Measurements from ENCODE around the gene PCDHB13.
"Not testable (repeated sequence)": the region's sequence is repeated elsewhere in the genome, so short reads cannot be mapped to it uniquely, and the experiment has no call there.

The PCDHB13 gene

DNA sequence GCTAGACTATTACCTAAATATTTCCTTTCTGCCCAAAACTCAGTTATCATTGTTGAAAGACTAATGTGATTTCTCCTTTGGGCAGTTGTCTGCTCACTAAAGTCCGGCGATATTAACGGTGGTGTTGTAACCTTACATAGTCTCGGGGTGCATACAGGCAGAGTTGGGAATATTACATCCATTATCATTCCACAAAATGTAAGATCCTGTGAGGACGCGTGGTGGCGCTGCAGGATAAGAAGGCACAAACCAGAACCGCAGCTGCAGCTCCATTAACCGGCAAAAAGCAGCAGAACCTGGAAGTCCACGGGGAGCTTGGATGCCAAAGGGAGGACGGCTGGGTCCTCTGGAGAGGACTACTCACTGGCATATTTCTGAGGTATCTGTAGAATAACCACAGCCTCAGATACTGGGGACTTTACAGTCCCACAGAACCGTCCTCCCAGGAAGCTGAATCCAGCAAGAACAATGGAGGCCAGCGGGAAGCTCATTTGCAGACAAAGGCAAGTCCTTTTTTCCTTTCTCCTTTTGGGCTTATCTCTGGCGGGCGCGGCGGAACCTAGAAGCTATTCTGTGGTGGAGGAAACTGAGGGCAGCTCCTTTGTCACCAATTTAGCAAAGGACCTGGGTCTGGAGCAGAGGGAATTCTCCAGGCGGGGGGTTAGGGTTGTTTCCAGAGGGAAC, at the start of gene PCDHB13:
PCDHB13 (plus strand) TSS at position 264 of the 684 bp plus-strand sequence; CDS start at position 469, 205 bp downstream.
- not testable (repeated sequence) for DNase-seq

GRCh38 chr5:141172381-141173204, 41.1 kb upstream of the PCDHB13 start, which contains the start of gene PCDHB7:
Gene PCDHB7 (plus strand): TSS chr5:141172644. CDS start chr5:141172836, 192 bp downstream.
- DNase-seq = no peak

- not testable (repeated sequence) for DNase-seq
Measured at GRCh38 chr5:141174291-141175104, 39.2 kb upstream of the PCDHB13 start.

- no peak for DNase-seq
Measured at GRCh38 chr5:141175933-141176332, 37.8 kb upstream of the PCDHB13 start.

- not testable (repeated sequence) for DNase-seq
Measured at GRCh38 chr5:141177577-141178191, 36.0 kb upstream of the PCDHB13 start, which contains the start of gene PCDHB8. Gene PCDHB8 (plus strand): TSS chr5:141177790. CDS start chr5:141178035, 245 bp downstream.

DNA sequence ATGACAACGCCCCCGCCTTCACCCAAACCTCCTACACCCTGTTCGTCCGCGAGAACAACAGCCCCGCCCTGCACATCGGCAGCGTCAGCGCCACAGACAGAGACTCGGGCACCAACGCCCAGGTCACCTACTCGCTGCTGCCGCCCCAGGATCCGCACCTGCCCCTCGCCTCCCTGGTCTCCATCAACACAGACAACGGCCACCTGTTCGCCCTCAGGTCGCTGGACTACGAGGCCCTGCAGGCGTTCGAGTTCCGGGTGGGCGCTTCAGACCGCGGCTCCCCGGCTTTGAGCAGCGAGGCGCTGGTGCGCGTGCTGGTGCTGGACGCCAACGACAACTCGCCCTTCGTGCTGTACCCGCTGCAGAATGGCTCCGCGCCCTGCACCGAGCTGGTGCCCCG, 34.3 kb upstream of the PCDHB13 start:
- DNase-seq = not testable (repeated sequence)

- not testable (repeated sequence) for DNase-seq
Measured at GRCh38 chr5:141179876-141180275, 33.8 kb upstream of the PCDHB13 start.

- DNase-seq = no peak
Measured at GRCh38 chr5:141180313-141180712, 33.4 kb upstream of the PCDHB13 start.

GRCh38 chr5:141182248-141182647, 31.5 kb upstream of the PCDHB13 start, which contains the start of gene PCDHB16:
Gene PCDHB16 (plus strand): TSS chr5:141182387. CDS start chr5:141182560, 173 bp downstream.
- no peak for DNase-seq

GRCh38 chr5:141184117-141184855, 29.4 kb upstream of the PCDHB13 start:
- not testable (repeated sequence) for DNase-seq

DNA sequence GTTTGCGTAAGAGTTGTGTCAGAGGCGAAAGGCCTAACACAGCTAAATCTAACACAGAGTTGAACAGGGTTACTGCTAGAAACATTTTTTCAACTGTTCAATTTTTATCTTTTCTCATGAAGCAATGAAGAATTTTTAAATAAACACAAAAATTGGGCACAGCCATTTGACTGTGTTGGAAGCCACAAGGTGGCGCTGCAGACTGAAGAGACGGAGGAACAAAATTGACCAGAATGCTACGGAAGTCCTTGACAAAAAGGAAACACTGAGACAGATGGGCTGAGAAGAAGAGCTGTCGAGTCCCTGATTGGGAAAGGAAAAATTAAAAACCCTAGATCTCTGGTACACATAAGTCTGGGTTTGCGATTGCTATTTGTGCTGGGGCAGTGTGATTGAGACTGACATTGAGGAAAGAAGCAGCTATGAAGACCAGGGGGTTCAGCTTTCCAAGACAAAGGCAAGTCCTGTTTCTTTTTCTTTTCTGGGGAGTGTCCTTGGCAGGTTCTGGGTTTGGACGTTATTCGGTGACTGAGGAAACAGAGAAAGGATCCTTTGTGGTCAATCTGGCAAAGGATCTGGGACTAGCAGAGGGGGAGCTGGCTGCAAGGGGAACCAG, 26.7 kb upstream of the PCDHB13 start, which contains the start of gene PCDHB9:
PCDHB9 (plus strand) TSS at position 265 of the 616 bp plus-strand sequence; CDS start at position 423, 158 bp downstream.
- DNase-seq = no peak

- DNase-seq = not testable (repeated sequence)
Measured at GRCh38 chr5:141188682-141189081, 25.0 kb upstream of the PCDHB13 start.

GRCh38 chr5:141189131-141189530, 24.6 kb upstream of the PCDHB13 start:
- DNase-seq = not testable (repeated sequence)

GRCh38 chr5:141192110-141192725, 21.5 kb upstream of the PCDHB13 start, which contains the start of gene PCDHB10:
Gene PCDHB10 (plus strand): TSS chr5:141192353. CDS start chr5:141192553, 200 bp downstream.
- DNase-seq = no peak

GRCh38 chr5:141194332-141194731, 19.4 kb upstream of the PCDHB13 start:
- not testable (repeated sequence) for DNase-seq

- no peak for DNase-seq
Measured at GRCh38 chr5:141196363-141196762, 17.4 kb upstream of the PCDHB13 start.

DNA sequence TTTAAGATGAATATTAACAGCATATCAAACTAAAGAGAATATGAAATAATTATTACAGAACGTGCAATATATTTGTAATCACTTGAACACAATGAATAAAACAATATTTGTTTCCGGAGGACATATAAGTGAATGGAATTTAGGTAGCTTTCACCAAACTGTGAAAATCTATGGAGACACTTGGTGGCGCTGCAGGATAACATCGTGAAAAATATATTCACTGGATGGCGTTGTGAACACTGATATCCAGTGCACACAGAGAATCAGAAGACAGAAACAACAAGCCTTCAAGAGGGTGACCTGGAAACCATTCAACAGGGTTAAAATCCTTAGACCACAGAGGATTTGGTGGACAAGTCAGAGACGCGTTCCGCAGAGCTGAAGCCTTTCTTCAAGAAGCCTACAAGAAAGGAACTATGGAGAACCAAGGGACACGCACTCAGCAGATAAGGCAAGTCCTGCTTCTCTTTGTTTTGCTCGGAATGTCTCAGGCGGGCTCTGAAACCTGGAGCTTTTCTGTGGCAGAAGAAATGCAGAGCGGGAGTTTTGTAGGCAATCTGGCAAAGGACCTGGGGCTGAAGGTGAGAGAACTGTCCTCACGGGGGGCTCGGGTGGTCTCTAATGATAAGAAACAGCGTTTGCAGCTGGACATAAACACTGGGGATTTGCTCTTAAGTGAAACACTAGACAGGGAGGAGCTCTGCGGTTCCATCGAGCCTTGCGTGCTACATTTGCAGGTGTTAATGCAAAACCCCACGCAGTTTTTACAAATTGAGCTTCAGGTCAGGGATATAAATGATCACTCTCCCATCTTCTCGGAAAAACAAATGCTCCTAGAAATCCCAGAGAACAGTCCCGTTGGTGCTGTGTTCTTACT, 14.1 kb upstream of the PCDHB13 start, which contains the start of gene PCDHB11:
PCDHB11 (plus strand) TSS at position 269 of the 877 bp plus-strand sequence; CDS start at position 417, 148 bp downstream.
- DNase-seq = no peak

GRCh38 chr5:141201126-141201525, 12.6 kb upstream of the PCDHB13 start:
- DNase-seq = not testable (repeated sequence)

DNA sequence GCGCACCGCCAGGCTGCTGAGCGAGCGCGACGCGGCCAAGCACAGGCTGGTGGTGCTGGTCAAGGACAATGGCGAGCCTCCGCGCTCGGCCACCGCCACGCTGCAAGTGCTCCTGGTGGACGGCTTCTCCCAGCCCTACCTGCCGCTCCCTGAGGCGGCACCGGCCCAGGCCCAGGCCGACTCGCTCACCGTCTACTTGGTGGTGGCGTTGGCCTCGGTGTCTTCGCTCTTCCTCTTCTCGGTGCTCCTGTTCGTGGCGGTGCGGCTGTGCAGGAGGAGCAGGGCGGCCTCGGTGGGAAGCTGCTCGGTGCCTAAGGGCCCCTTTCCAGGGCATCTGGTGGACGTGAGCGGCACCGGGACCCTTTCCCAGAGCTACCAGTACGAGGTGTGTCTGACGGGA, 12.1 kb upstream of the PCDHB13 start:
- DNase-seq = not testable (repeated sequence)

All from activated CD4-positive, CD25-positive, alpha-beta regulatory T cell treated with anti-CD3 and anti-CD28 coated beads, Interleukin-2, amount 50 U/mL, for 72 hours (primary cell).